H1 (cell line): Measurements from ENCODE around the gene MVK. TPM values are rescaled to one million over a fixed set of nuclear protein-coding genes. Genes with fewer than 3 reads are reported as not detected.

Source experiments
- CTCF ChIA-PET: fragments of 300-600 bp; sonication (Branson Sonifier 250); formaldehyde crosslinking; loops from one replicate; lab custom pipeline; 2021; ENCODE audit not compliant: partially characterized antibody; lab: Charles Lee
- POLR2A ChIA-PET: fragments of 300-600 bp; sonication (Branson Sonifier 250); formaldehyde crosslinking; loops from one replicate; lab custom pipeline; 2021; ENCODE audit warnings: inconsistent platforms; ENCODE audit not compliant: partially characterized antibody; lab: Charles Lee
- DNase-seq, 2 experiments: peaks; one replicate each; pipeline versions ENCODE4 v3.0.0 to v3.0.0-alpha.2; 2010 to 2022; ENCODE audit warnings: low spot score in 2 of 2, low read depth in 1 of 2, mixed read lengths in 1 of 2
- FAIRE-seq: peaks from 2 replicates; lab custom pipeline; 2011; peaks lifted over from hg19 to GRCh38; lab: Jason Lieb, UNC
- H2AFZ ChIP-seq: 2 replicates; pipeline ENCODE4 v1.8.1; 2012; ENCODE audit warnings: low read length, inconsistent platforms
- H2AK5ac ChIP-seq: 2 replicates; pipeline ENCODE4 v1.6.1; 2013; ENCODE audit warnings: low read depth, low read length
- H2BK120ac ChIP-seq: replicated peaks from 2 replicates; pipeline ENCODE3; 2013; ENCODE audit warnings: low read depth, low read length, inconsistent platforms
- H2BK12ac ChIP-seq: 2 replicates; pipeline ENCODE4 v1.6.1; 2013; ENCODE audit warnings: low read depth, low read length
- H2BK15ac ChIP-seq: 2 replicates; pipeline ENCODE4 v1.6.1; 2013; ENCODE audit warnings: low read length
- H2BK20ac ChIP-seq: 2 replicates; pipeline ENCODE4 v1.6.1; 2013; ENCODE audit warnings: low read length
- H2BK5ac ChIP-seq: 2 replicates; pipeline ENCODE4 v1.6.1; 2013; ENCODE audit warnings: low read depth, low read length
- H3K14ac ChIP-seq: 2 replicates; pipeline ENCODE4 v1.6.1; 2013; ENCODE audit warnings: inconsistent platforms; ENCODE audit not compliant: insufficient read length
- H3K18ac ChIP-seq: 2 replicates; pipeline ENCODE4 v1.6.1; 2013; ENCODE audit warnings: low read length; ENCODE audit errors: extremely low read depth
- H3K23ac ChIP-seq: 2 replicates; pipeline ENCODE4 v1.6.1; 2013; ENCODE audit warnings: inconsistent platforms; ENCODE audit not compliant: insufficient read length
- H3K23me2 ChIP-seq: 2 replicates; pipeline ENCODE4 v1.6.1; 2013; ENCODE audit warnings: low read depth, low read length
- H3K27ac ChIP-seq: 2 replicates; pipeline ENCODE4 v1.6.1; 2011; ENCODE audit warnings: low read depth, low read length, inconsistent platforms
- H3K27me3 ChIP-seq, 4 experiments: replicated peaks in 1 of 4; 1 replicate in 1 of 4; 2 replicates in 3 of 4; pipeline versions ENCODE4 v1.6.1 to v1.8.1; 2011 to 2013; ENCODE audit warnings: low read length in 3 of 4, mild to moderate bottlenecking in 3 of 4, inconsistent platforms in 2 of 4, mixed read lengths in 2 of 4, moderate library complexity in 1 of 4; ENCODE audit not compliant: control insufficient read depth in 3 of 4, insufficient read depth in 3 of 4; ENCODE audit errors: extremely low read depth in 1 of 4
- H3K36me3 ChIP-seq, 4 experiments: 2 replicates each; pipeline versions ENCODE4 v1.6.1 to v1.8.1; 2011 to 2013; ENCODE audit warnings: mild to moderate bottlenecking in 4 of 4, low read length in 3 of 4, moderate library complexity in 2 of 4, control low read depth in 1 of 4, inconsistent platforms in 1 of 4; ENCODE audit not compliant: insufficient read depth in 4 of 4, control insufficient read depth in 2 of 4
- H3K4ac ChIP-seq: replicated peaks from 2 replicates; pipeline ENCODE3; 2013; ENCODE audit warnings: low read length, low read depth, mixed read lengths, inconsistent platforms; ENCODE audit not compliant: insufficient read length
- H3K4me1 ChIP-seq, 4 experiments: replicated peaks in 1 of 4; 1 replicate in 1 of 4; 2 replicates in 3 of 4; pipeline versions ENCODE4 v1.6.1 to v1.8.1; 2011 to 2013; ENCODE audit warnings: low read length in 3 of 4, inconsistent platforms in 2 of 4, mixed read lengths in 1 of 4; ENCODE audit not compliant: insufficient read depth in 4 of 4, control insufficient read depth in 3 of 4
- H3K4me2 ChIP-seq, 2 experiments: 2 replicates each; pipeline versions ENCODE4 v1.6.1 to v1.8.1; 2011 to 2013; ENCODE audit warnings: low read depth in 2 of 2, low read length in 2 of 2, control low read depth in 1 of 2, inconsistent platforms in 1 of 2, mild to moderate bottlenecking in 1 of 2; ENCODE audit not compliant: insufficient read depth in 1 of 2
- H3K4me3 ChIP-seq, 4 experiments: fragments of 200-600, 300-600 bp in 1 of 4; sonication (generic), shearing (Covaris generic), sonication (Bioruptor Twin) in 1 of 4; 2 replicates each; pipeline versions ENCODE4 v1.5.1 to v1.8.1; 2011 to 2016; ENCODE audit warnings: low read length in 4 of 4, low read depth in 3 of 4, control low read depth in 2 of 4, inconsistent platforms in 2 of 4, mild to moderate bottlenecking in 2 of 4, mixed read lengths in 1 of 4, moderate library complexity in 1 of 4; ENCODE audit not compliant: insufficient read depth in 2 of 4; ENCODE audit errors: extremely low read depth in 1 of 4
- H3K56ac ChIP-seq: replicated peaks from 2 replicates; pipeline ENCODE3; 2013; ENCODE audit warnings: low read depth, mild to moderate bottlenecking, mixed read lengths, low read length, inconsistent platforms; ENCODE audit not compliant: insufficient read length
- H3K79me1 ChIP-seq: 2 replicates; pipeline ENCODE4 v1.6.1; 2013; ENCODE audit warnings: low read depth, low read length, control low read depth
- H3K79me2 ChIP-seq, 2 experiments: 2 replicates each; pipeline versions ENCODE4 v1.6.1 to v1.8.1; 2012 to 2013; ENCODE audit warnings: low read length in 2 of 2, mild to moderate bottlenecking in 2 of 2, inconsistent platforms in 1 of 2; ENCODE audit not compliant: insufficient read depth in 2 of 2, control insufficient read depth in 1 of 2
- H3K9ac ChIP-seq, 4 experiments: replicated peaks in 1 of 4; 1 replicate in 1 of 4; 2 replicates in 3 of 4; pipeline versions ENCODE4 v1.6.1 to v1.8.1; 2011 to 2013; ENCODE audit warnings: low read depth in 3 of 4, low read length in 3 of 4, control low read depth in 2 of 4, mild to moderate bottlenecking in 2 of 4, moderate library complexity in 2 of 4, inconsistent platforms in 1 of 4; ENCODE audit errors: extremely low read depth in 1 of 4
- H3K9me3 ChIP-seq, 2 experiments: 2 replicates each; pipeline versions ENCODE4 v1.6.1 to v1.8.1; 2012 to 2013; ENCODE audit warnings: mild to moderate bottlenecking in 2 of 2, moderate library complexity in 2 of 2, control low read depth in 1 of 2, inconsistent platforms in 1 of 2, low read depth in 1 of 2, low read length in 1 of 2, mixed read lengths in 1 of 2; ENCODE audit not compliant: insufficient read depth in 2 of 2
- H4K20me1 ChIP-seq, 2 experiments: replicated peaks in 1 of 2; 2 replicates each; pipeline versions ENCODE3 to v1.8.1; 2011 to 2013; ENCODE audit warnings: inconsistent platforms in 2 of 2, low read length in 2 of 2, mild to moderate bottlenecking in 1 of 2; ENCODE audit not compliant: insufficient read depth in 2 of 2, control insufficient read depth in 1 of 2
- H4K5ac ChIP-seq: 2 replicates; pipeline ENCODE4 v1.6.1; 2013; ENCODE audit warnings: low read length, low read depth, mixed read lengths, inconsistent platforms; ENCODE audit not compliant: insufficient read length
- H4K8ac ChIP-seq: 2 replicates; pipeline ENCODE4 v1.8.0; 2013; ENCODE audit warnings: mild to moderate bottlenecking, moderate library complexity, low read length, inconsistent platforms; ENCODE audit not compliant: insufficient read depth; ENCODE audit errors: extremely low read depth
- H4K91ac ChIP-seq: replicated peaks from 2 replicates; pipeline ENCODE3; 2013; ENCODE audit warnings: low read length, mixed read lengths, inconsistent platforms; ENCODE audit not compliant: insufficient read length
- BRCA1 ChIP-seq: IDR thresholded peaks from 2 replicates; pipeline ENCODE4 v1.6.1; 2012; ENCODE audit warnings: low read depth, low read length, improper control_type of control experiment
- CREB1 ChIP-seq: IDR thresholded peaks from 2 replicates; pipeline ENCODE4 v1.6.1; 2012; ENCODE audit warnings: inconsistent platforms
- GTF2F1 ChIP-seq: IDR thresholded peaks from 2 replicates; pipeline ENCODE4 v1.6.1; 2012; ENCODE audit warnings: low read depth, low read length, improper control_type of control experiment, borderline replicate concordance
- JUN ChIP-seq: IDR thresholded peaks from 2 replicates; pipeline ENCODE4 v1.6.1; 2011; ENCODE audit warnings: low read depth, mild to moderate bottlenecking, improper control_type of control experiment, low read length
- NRF1 ChIP-seq: IDR thresholded peaks from 2 replicates; pipeline ENCODE4 v1.6.1; 2011; ENCODE audit warnings: mild to moderate bottlenecking, low read depth, low read length, improper control_type of control experiment
- PHF8 ChIP-seq: fragments of 200-600 bp; sonication (generic); conservative IDR thresholded peaks from 2 replicates; pipeline ENCODE4 v1.7.1; 2012; ENCODE audit warnings: low read depth, mild to moderate bottlenecking, inconsistent platforms, low read length, moderate library complexity
- POLR2A ChIP-seq, 2 experiments: IDR thresholded peaks; 1 replicate in 1 of 2; 2 replicates in 1 of 2; pipeline ENCODE4 v1.6.1; 2011; ENCODE audit warnings: low read depth in 2 of 2, low read length in 2 of 2, mild to moderate bottlenecking in 2 of 2; ENCODE audit errors: control extremely low read depth in 1 of 2
- RAD21 ChIP-seq, 2 experiments: IDR thresholded peaks in 1 of 2; conservative IDR thresholded peaks in 1 of 2; 2 replicates each; pipeline ENCODE4 v1.6.1; 2011; ENCODE audit warnings: low read depth in 2 of 2, low read length in 2 of 2, improper control_type of control experiment in 1 of 2, inconsistent platforms in 1 of 2, mild to moderate bottlenecking in 1 of 2, moderate library complexity in 1 of 2
- SRF ChIP-seq: IDR thresholded peaks from 2 replicates; pipeline ENCODE4 v1.6.1; 2011; ENCODE audit warnings: mild to moderate bottlenecking, low read depth, low read length, moderate library complexity
- USF2 ChIP-seq: IDR thresholded peaks from 2 replicates; pipeline ENCODE4 v1.6.1; 2011; ENCODE audit warnings: low read length, improper control_type of control experiment
- YY1 ChIP-seq: IDR thresholded peaks from 2 replicates; pipeline ENCODE4 v1.6.1; 2011; ENCODE audit warnings: low read depth, mild to moderate bottlenecking, low read length
- WGBS, 2 experiments: shearing (Covaris generic) in 1 of 2; methylation state at CpG; one replicate each; pipeline versions ENCODE4 v1.1.6 to v1.1.7; 2013 to 2015; ENCODE audit warnings: low lambda C conversion rate in 2 of 2, mixed read lengths in 2 of 2, inconsistent platforms in 1 of 2, low coverage in 1 of 2, missing lambda C conversion rate in 1 of 2; ENCODE audit not compliant: insufficient replicate concordance in 2 of 2, insufficient coverage in 1 of 2, insufficient read length in 1 of 2; ENCODE audit errors: extremely low coverage in 1 of 2, missing lambda C conversion rate in 1 of 2; 5-methylcytosine and 5-hydroxymethylcytosine counted together
- polyA plus RNA-seq, 7 experiments: library from polyadenylated mRNA; depleted of rRNA in 3 of 7; stranded (reverse) in 5 of 7; unstranded in 2 of 7; fragments of >200 nt in 5 of 7; fragments of 200-250 nt in 2 of 7; gene quantifications; 1 replicate in 5 of 7; 2 replicates in 1 of 7; 4 replicates in 1 of 7; pipeline versions ENCODE4 v1.2.1 to v1.2.3, GENCODE V29; 2011 to 2013; ENCODE audit warnings: missing spikeins in 2 of 7, mixed read lengths in 2 of 7
- total RNA-seq: library from RNA; stranded (reverse); fragmentation: NEBNext Ultra II Directional; extraction: Animal tissue kit (Norgen Biotek cat#: 25700); gene quantifications from 2 replicates; pipeline ENCODE4 v1.2.1, GENCODE V29; 2021
- TF ChIP-seq, protein P1 (sequence below): IDR thresholded peaks from 2 replicates; pipeline ENCODE4 v1.6.1; 2012; ENCODE audit warnings: inconsistent platforms

MVK gene
- total and polyA plus RNA-seq, 2 of the 8 experiments (the other 6 are each of a cell fraction or from before 2014, with no cell fraction given) = 15.7 to 20.9 TPM

DNA sequence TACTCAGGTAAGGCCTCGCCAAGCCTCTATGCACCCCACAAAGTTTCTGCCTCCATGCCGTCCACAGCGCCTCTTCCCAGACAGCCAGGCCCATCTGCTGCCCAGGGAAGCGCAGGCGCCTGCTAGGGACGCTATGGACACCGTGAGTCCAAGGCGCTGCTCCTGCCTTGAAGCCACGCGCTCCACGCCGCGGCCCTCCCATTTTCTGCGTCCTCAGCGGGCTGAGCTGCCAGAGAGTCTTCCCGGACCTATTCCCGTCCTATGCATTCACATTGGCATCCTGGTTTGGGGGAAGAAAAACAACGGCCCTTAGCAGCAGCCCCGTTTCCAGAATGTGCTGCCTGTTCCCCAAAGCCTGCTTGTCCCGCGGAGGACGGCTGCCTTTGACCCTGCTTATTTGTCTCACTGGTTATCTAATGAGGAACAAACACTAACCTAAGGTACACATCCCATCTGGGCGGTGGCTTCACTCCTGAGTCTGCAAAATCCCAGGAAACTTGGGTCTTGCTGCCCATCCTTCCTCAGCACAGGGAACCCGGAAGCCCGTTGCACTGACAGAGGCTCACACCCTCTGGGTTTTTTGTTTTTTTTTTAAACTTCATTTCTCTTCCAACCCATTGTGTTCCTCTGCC lies 38.2 kb upstream of the MVK start:
- H3K23ac ChIP-seq = no peak overlapping the region
- CTCF ChIA-PET = interaction anchor here (0.6 to 1.1 kb wide), 3 partner anchors 14 to 204 kb away, joined by 3 to 4 read pairs (median 3); no protein-coding TSS in a partner anchor
- FAIRE-seq = no peak
- TF ChIP-seq JUN (no peak), CREB1 (no peak), USF2 (no peak), POLR2A (IDR thresholded peaks at IDR 0.05; ENCODE audit: control extremely low read depth in 1 of 2, low read depth in 2 of 2, low read length in 2 of 2) (no peak), SRF (no peak), GTF2F1 (no peak), PHF8 (no peak), BRCA1 (no peak), RAD21 (IDR thresholded peaks at IDR 0.05 in 1 of 2, conservative IDR thresholded peaks at IDR 0.05 in 1 of 2; ENCODE audit: low read depth in 2 of 2, low read length in 2 of 2) (no peak), YY1 (no peak), NRF1 (no peak)
- TF ChIP-seq, protein P1, sequence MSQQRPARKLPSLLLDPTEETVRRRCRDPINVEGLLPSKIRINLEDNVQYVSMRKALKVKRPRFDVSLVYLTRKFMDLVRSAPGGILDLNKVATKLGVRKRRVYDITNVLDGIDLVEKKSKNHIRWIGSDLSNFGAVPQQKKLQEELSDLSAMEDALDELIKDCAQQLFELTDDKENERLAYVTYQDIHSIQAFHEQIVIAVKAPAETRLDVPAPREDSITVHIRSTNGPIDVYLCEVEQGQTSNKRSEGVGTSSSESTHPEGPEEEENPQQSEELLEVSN = no peak

More for the DNA sequence above, 38.2 kb upstream of the MVK start:
- 91% methylated on average over 25 of the region's 25 CpGs; no CpG with 5 or more reads in 1 of the 2 experiments for WGBS, 2 experiments
- no peak overlapping the region for H2AK5ac ChIP-seq
- no peak overlapping the region for H3K4me2 ChIP-seq
- no peaks in the 10 kb centered on the region for H3K79me1 ChIP-seq
- H4K8ac ChIP-seq = no peak overlapping the region
- H2BK15ac ChIP-seq = no peak overlapping the region
- H2BK5ac ChIP-seq = no peak overlapping the region
- H3K36me3 ChIP-seq = peaks cover 0 to 3% (median 0%) of the 10 kb centered on the region in 4 experiments; a peak in 1 of 8 replicates
- no peak overlapping the region for H2BK12ac ChIP-seq
- no peak overlapping the region for H2BK120ac ChIP-seq
- H3K23me2 ChIP-seq = no peaks in the 10 kb centered on the region
- H4K5ac ChIP-seq = no peak overlapping the region
- no peak overlapping the region for H2AFZ ChIP-seq
- no peak overlapping the region; the same call in 1 of the 2 replicates for H3K27ac ChIP-seq
- DNase-seq = no peak
- no peak overlapping the region for H4K91ac ChIP-seq
- no peak overlapping the region for H3K9ac ChIP-seq
- H3K56ac ChIP-seq = no peak overlapping the region
- no peak overlapping the region for H3K4me3 ChIP-seq
- peaks cover 0 to under 1% (median 0%) of the 10 kb centered on the region in 4 experiments; a peak in 1 of 7 replicates for H3K4me1 ChIP-seq
- no peaks in the 10 kb centered on the region for H3K9me3 ChIP-seq
- H3K79me2 ChIP-seq = no peaks in the 10 kb centered on the region
- no peak overlapping the region for H3K4ac ChIP-seq
- H3K27me3 ChIP-seq = no peaks in the 10 kb centered on the region
- H4K20me1 ChIP-seq = no peaks in the 10 kb centered on the region
- no peak overlapping the region for H2BK20ac ChIP-seq
- H3K18ac ChIP-seq = no peak overlapping the region
- POLR2A ChIA-PET = no interaction called here
- H3K14ac ChIP-seq = no peak overlapping the region
